ENCODE data around the gene EPHA2. TPM values are rescaled to one million over a fixed set of nuclear protein-coding genes. Genes with fewer than 3 reads are reported as not detected.

The EPHA2 gene
- total and polyA plus RNA-seq, 4 donors: 2.9 to 11.1 (median 6.8) TPM

Other genes with a start within 250 kb of the EPHA2 start
- gene ZBTB17, start 180.0 kb downstream of the EPHA2 start, total RNA-seq: 10 to 100 TPM; 10.4 to 15.1 TPM
- gene ZBTB17, start 180.0 kb downstream of the EPHA2 start, polyA plus RNA-seq: 1 to 10 TPM; 8.9 to 9.4 TPM
- not detected for gene SRARP, start 151.8 kb downstream of the EPHA2 start, total RNA-seq
- gene SRARP, start 151.8 kb downstream of the EPHA2 start, polyA plus RNA-seq: under 1 TPM in 1 of 2 donors, not detected in 1; 0.02 TPM
- gene HSPB7, start 138.0 kb downstream of the EPHA2 start, total RNA-seq: under 1 TPM; 0.28 to 0.42 TPM
- gene HSPB7, start 138.0 kb downstream of the EPHA2 start, polyA plus RNA-seq: 1 to 10 TPM in 1 of 2 donors, under 1 TPM in 1; 0.28 to 1.4 TPM
- gene CLCNKA, start 134.0 kb downstream of the EPHA2 start, total RNA-seq: not detected
- gene CLCNKA, start 134.0 kb downstream of the EPHA2 start, polyA plus RNA-seq: not detected
- gene CLCNKB, start 112.3 kb downstream of the EPHA2 start, total RNA-seq: not detected
- gene CLCNKB, start 112.3 kb downstream of the EPHA2 start, polyA plus RNA-seq: not detected
- not detected for gene FAM131C, start 82.4 kb downstream of the EPHA2 start, total RNA-seq
- under 1 TPM; 0.05 to 0.92 TPM for gene FAM131C, start 82.4 kb downstream of the EPHA2 start, polyA plus RNA-seq
- gene ARHGEF19, start 56.6 kb upstream of the EPHA2 start, total RNA-seq: 1 to 10 TPM in 1 of 2 donors, under 1 TPM in 1; 0.79 to 3.0 TPM
- gene ARHGEF19, start 56.6 kb upstream of the EPHA2 start, polyA plus RNA-seq: 1 to 10 TPM; 1.9 to 3.2 TPM
- gene CPLANE2, start 81.1 kb upstream of the EPHA2 start, total RNA-seq: 1 to 10 TPM; 2.5 to 2.7 TPM
- gene CPLANE2, start 81.1 kb upstream of the EPHA2 start, polyA plus RNA-seq: 1 to 10 TPM in 1 of 2 donors, under 1 TPM in 1; 0.96 to 2.4 TPM
- gene FBXO42, start 196.4 kb upstream of the EPHA2 start, total RNA-seq: 1 to 10 TPM; 6.3 to 9.4 TPM
- gene FBXO42, start 196.4 kb upstream of the EPHA2 start, polyA plus RNA-seq: 1 to 10 TPM; 5.9 to 6.7 TPM
- 10 to 100 TPM; 14.2 to 22.3 TPM for gene SZRD1, start 211.2 kb upstream of the EPHA2 start, total RNA-seq
- gene SZRD1, start 211.2 kb upstream of the EPHA2 start, polyA plus RNA-seq: 10 to 100 TPM; 27.8 to 44.3 TPM

All from liver (tissue), 4 donors.